Lung (tissue), 12 donors: ENCODE measurements around the gene EML1. TPM values are rescaled to one million over a fixed set of nuclear protein-coding genes. Genes with fewer than 3 reads are reported as not detected.

Source experiments
- ATAC-seq: fragments of 200-7000 bp; cut with Tn5 transposase; one replicate; pipeline ENCODE4 v1.9.1; 2020; ENCODE audit warnings: moderate number of reproducible peaks; ENCODE audit not compliant: insufficient read depth, low FRiP score
- DNase-seq, 3 donors: peaks; one replicate each; pipeline ENCODE4 v3.0.0-alpha.2; 2013 to 2017
- H3K27ac ChIP-seq, 2 donors: one replicate each; pipeline ENCODE4 v1.5.1; 2013; ENCODE audit warnings: mild to moderate bottlenecking in 2 of 2, moderate library complexity in 2 of 2, control low read depth in 1 of 2, inconsistent platforms in 1 of 2, low read depth in 1 of 2, low read length in 1 of 2
- H3K27me3 ChIP-seq, 3 donors: one replicate each; pipeline ENCODE4 v1.5.1; 2013; ENCODE audit warnings: low read length in 2 of 3; ENCODE audit not compliant: control insufficient read depth in 3 of 3, insufficient read depth in 3 of 3
- H3K36me3 ChIP-seq, 4 donors: one replicate each; pipeline ENCODE4 v1.5.1; 2013; ENCODE audit warnings: low read length in 4 of 4, mild to moderate bottlenecking in 1 of 4, moderate library complexity in 1 of 4; ENCODE audit not compliant: control insufficient read depth in 4 of 4, insufficient read depth in 4 of 4
- H3K4me1 ChIP-seq, 5 donors: one replicate each; pipeline ENCODE4 v1.5.1; 2013; ENCODE audit warnings: low read length in 5 of 5, mild to moderate bottlenecking in 2 of 5, moderate library complexity in 1 of 5; ENCODE audit not compliant: control insufficient read depth in 5 of 5, insufficient read depth in 5 of 5
- H3K4me3 ChIP-seq: one replicate; pipeline ENCODE4 v1.5.1; 2013; ENCODE audit warnings: mild to moderate bottlenecking, control low read depth, moderate library complexity
- H3K9ac ChIP-seq, 2 donors: one replicate each; pipeline ENCODE4 v1.5.1; 2013; ENCODE audit warnings: low read length in 2 of 2, control low read depth in 1 of 2; ENCODE audit not compliant: insufficient read depth in 1 of 2
- H3K9me3 ChIP-seq, 4 donors: one replicate each; pipeline ENCODE4 v1.5.1; 2013; ENCODE audit warnings: low read length in 3 of 4, mild to moderate bottlenecking in 1 of 4, moderate library complexity in 1 of 4; ENCODE audit not compliant: control insufficient read depth in 4 of 4, insufficient read depth in 3 of 4
- WGBS, 2 donors: extraction: QIAGEN DNeasy Blood & Tissue Kit; methylation state at CpG; one replicate each; pipeline ENCODE4 v1.1.7; 2013; 5-methylcytosine and 5-hydroxymethylcytosine counted together
- polyA plus RNA-seq, 2 donors: library from polyadenylated mRNA; stranded (reverse); fragments of 200-250 nt; gene quantifications; one replicate each; pipeline ENCODE4 v1.2.1, GENCODE V29; 2013
- total RNA-seq, 2 donors: library from RNA; depleted of rRNA in 1 of 2; stranded (reverse); fragments of >200 nt in 1 of 2; gene quantifications; one replicate each; pipeline ENCODE4 v1.2.1, GENCODE V29; 2014 to 2021
- TF ChIP-seq, protein P1 (sequence below): IDR thresholded peaks from 2 replicates; pipeline ENCODE4 v1.5.1; 2012; ENCODE audit warnings: mild to moderate bottlenecking; ENCODE audit errors: control extremely low read depth, extremely low read depth
- donor health status: control.
- donor health status: control.
- donor health status: Bipolar disorder and iron deficiency.
- donor health status: healthy.
- donor health status: DM: yes; HTN: yes; CAD: no.

EML1 gene
- total and polyA plus RNA-seq, 4 donors = 6.7 to 88.0 (median 22.8) TPM

DNA sequence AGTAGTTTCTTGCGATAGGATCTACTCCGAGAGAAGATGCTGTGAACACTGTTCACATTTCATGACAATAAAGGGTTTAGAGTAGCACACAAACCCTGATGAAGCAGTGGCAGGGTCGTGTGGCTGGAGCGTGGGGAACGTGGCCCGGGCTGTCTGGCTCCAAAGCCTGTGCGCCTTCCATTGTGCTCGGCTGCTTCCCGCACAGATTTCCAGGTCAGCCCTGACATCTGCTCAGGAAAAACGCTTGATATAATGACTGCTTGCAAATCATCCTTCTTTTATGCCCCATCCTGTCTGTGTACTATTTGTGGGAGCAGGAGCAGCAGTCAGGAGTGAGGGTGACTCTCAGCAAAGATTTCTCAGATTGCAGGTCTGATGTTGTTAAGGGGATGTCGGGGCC, 78.6 kb downstream of the EML1 start:
- no peak overlapping the region for H3K4me3 ChIP-seq
- no peaks in the 10 kb centered on the region for H3K9me3 ChIP-seq
- H3K9ac ChIP-seq = no peak overlapping the region
- H3K36me3 ChIP-seq = peaks cover 0 to 3% (median 1%) of the 10 kb centered on the region in 4 donors
- WGBS, 2 donors = 86 to 88% methylated on average over 11 of the region's 11 CpGs
- TF ChIP-seq, protein P1, sequence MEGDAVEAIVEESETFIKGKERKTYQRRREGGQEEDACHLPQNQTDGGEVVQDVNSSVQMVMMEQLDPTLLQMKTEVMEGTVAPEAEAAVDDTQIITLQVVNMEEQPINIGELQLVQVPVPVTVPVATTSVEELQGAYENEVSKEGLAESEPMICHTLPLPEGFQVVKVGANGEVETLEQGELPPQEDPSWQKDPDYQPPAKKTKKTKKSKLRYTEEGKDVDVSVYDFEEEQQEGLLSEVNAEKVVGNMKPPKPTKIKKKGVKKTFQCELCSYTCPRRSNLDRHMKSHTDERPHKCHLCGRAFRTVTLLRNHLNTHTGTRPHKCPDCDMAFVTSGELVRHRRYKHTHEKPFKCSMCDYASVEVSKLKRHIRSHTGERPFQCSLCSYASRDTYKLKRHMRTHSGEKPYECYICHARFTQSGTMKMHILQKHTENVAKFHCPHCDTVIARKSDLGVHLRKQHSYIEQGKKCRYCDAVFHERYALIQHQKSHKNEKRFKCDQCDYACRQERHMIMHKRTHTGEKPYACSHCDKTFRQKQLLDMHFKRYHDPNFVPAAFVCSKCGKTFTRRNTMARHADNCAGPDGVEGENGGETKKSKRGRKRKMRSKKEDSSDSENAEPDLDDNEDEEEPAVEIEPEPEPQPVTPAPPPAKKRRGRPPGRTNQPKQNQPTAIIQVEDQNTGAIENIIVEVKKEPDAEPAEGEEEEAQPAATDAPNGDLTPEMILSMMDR = no peak
- no peak overlapping the region for H3K27ac ChIP-seq
- no peak for ATAC-seq
- H3K4me1 ChIP-seq = peaks cover 0 to 7% (median 0%) of the 10 kb centered on the region in 5 donors
- no peak for DNase-seq
- H3K27me3 ChIP-seq = no peaks in the 10 kb centered on the region

DNA sequence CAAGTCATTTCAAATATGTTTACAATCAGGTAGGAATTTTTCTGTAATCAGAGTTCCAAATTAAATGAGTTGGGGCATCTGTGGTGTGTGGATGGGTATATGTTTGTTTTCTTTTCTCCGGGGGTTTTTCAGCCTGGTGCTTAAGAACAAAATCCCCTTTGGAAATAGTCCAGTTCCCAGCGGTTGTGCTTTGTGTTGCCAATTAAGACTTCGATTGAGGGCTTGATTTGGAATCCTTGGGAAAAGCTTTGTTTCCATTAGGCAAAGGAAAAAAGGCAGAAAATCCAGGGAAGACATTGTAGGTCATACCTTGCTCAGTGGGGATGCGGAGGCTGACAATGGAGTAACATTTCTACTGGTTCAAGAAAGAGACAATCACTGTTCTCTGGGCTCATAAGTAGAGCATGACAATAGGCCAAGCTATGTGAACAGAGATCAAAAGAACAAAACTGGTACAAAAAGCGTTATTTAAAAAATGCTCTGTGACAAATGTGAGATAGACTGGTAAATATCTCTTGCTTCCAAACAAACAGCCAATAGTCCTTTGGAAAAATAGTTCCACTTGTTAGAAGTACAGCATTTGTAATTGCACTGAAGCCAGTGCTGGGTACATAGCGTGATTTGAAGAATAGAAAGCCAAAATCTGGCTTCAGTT, 79.7 kb downstream of the EML1 start:
- DNase-seq (peak in 2 of 3 donors; percentile 23 to 44), ATAC-seq (no peak)
- TF ChIP-seq, protein P1 = no peak
- H3K27ac ChIP-seq = no peak overlapping the region
- H3K27me3 ChIP-seq = no peaks in the 10 kb centered on the region
- H3K36me3 ChIP-seq = no peaks in the 10 kb centered on the region
- 77 to 83% methylated on average over 6 of the region's 6 CpGs for WGBS, 2 donors
- H3K4me1 ChIP-seq = peaks cover 0 to 7% (median 0%) of the 10 kb centered on the region in 5 donors
- no peak overlapping the region for H3K9ac ChIP-seq
- H3K4me3 ChIP-seq = no peak overlapping the region
- peaks cover 0 to 5% (median 0%) of the 10 kb centered on the region in 4 donors for H3K9me3 ChIP-seq

DNA sequence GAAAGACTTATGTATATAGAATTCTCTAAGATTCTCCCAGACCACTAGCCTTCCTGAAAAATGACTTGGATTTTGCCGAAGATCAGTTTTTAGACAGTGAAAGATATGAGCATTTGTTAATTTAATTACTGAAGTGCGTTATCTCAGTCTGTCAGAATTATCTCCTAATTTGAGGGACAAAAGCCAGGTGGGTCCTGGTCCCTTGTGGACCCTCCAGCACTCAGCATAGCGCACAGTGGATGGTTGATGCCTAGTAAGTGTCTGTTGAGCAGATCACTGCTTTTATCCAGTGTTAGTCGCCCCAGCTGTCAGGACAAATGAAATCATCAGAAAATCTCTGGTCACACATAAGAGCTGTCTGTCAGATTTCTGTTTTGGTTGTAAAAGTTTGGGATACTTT, 80.4 kb downstream of the EML1 start:
- ATAC-seq (no peak), DNase-seq (no peak)
- TF ChIP-seq, protein P1 = no peak
- Histone ChIP-seq H3K27ac (no peak overlapping the region), H3K36me3 (no peaks in the 10 kb centered on the region), H3K9ac (no peak overlapping the region), H3K27me3 (no peaks in the 10 kb centered on the region), H3K9me3 (peaks cover 0 to 5% (median 0%) of the 10 kb centered on the region in 4 donors), H3K4me3 (no peak overlapping the region), H3K4me1 (peaks cover 0 to 7% (median 0%) of the 10 kb centered on the region in 5 donors)
- 90 to 94% methylated on average over 4 of the region's 4 CpGs for WGBS, 2 donors
